Ishikawa (cell line): Measurements from ENCODE around the gene BAX.

Experiments
- CEBPB ChIP-seq: IDR thresholded peaks from 2 replicates; pipeline ENCODE4 v1.6.1; 2012
- CREB1 ChIP-seq: IDR thresholded peaks from 2 replicates; pipeline ENCODE4 v1.6.1; 2012; ENCODE audit warnings: low read depth
- EGR1 ChIP-seq: IDR thresholded peaks from 2 replicates; pipeline ENCODE4 v1.6.1; 2012
- EP300 ChIP-seq: IDR thresholded peaks from 2 replicates; pipeline ENCODE4 v1.6.1; 2012; ENCODE audit warnings: borderline replicate concordance
- FOXM1 ChIP-seq: IDR thresholded peaks from 2 replicates; pipeline ENCODE4 v1.6.1; 2012; ENCODE audit warnings: low read depth, borderline replicate concordance
- NFIC ChIP-seq: IDR thresholded peaks from 2 replicates; pipeline ENCODE4 v1.6.1; 2012
- RAD21 ChIP-seq: IDR thresholded peaks from 2 replicates; pipeline ENCODE4 v1.6.1; 2012; ENCODE audit warnings: low read depth
- TAF1 ChIP-seq: IDR thresholded peaks from 2 replicates; pipeline ENCODE4 v1.6.1; 2012; ENCODE audit warnings: low read depth, mild to moderate bottlenecking
- TCF12 ChIP-seq: IDR thresholded peaks from 2 replicates; pipeline ENCODE4 v1.6.1; 2012; ENCODE audit warnings: low read depth
- TEAD4 ChIP-seq: IDR thresholded peaks from 2 replicates; pipeline ENCODE4 v1.6.1; 2012
- YY1 ChIP-seq: IDR thresholded peaks from 2 replicates; pipeline ENCODE4 v1.6.1; 2012; ENCODE audit warnings: low read depth
- ZBTB7A ChIP-seq: IDR thresholded peaks from 2 replicates; pipeline ENCODE4 v1.6.1; 2012; ENCODE audit warnings: low read depth
- TF ChIP-seq, protein P1 (sequence below): IDR thresholded peaks from 2 replicates; pipeline ENCODE4 v1.6.1; 2012
- TF ChIP-seq, protein P2 (sequence below): IDR thresholded peaks from 2 replicates; pipeline ENCODE4 v1.6.1; 2012
- TF ChIP-seq, protein P3 (sequence below): IDR thresholded peaks from 2 replicates; pipeline ENCODE4 v1.6.1; 2012; ENCODE audit warnings: low read depth, mild to moderate bottlenecking

BAX gene

DNA sequence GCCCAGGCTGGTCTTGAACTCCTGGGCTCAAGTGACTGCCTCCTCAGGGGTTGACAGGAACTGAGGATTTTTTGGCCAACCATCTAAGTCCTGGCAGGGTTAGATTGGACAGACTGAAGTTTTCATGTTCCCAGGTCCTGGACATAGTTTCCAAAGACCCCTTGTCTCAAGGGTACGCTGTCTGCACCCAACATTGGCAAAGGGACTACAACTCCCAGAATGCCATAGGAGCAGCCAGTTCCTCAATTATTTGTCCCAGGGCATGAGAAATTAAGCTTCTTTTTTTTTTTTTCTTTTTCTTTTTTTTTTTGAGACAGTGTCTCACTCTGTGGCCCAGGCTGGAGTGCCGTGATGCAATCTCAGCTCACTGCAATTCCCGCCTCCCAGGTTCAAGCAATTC is 31.5 kb downstream of the BAX start:
- TF ChIP-seq TEAD4 (no peak), CREB1 (no peak), EP300 (no peak), CEBPB (no peak), YY1 (no peak), FOXM1 (no peak)
- TF ChIP-seq, protein P1, sequence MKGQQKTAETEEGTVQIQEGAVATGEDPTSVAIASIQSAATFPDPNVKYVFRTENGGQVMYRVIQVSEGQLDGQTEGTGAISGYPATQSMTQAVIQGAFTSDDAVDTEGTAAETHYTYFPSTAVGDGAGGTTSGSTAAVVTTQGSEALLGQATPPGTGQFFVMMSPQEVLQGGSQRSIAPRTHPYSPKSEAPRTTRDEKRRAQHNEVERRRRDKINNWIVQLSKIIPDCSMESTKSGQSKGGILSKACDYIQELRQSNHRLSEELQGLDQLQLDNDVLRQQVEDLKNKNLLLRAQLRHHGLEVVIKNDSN: no peak
- TF ChIP-seq, protein P2, sequence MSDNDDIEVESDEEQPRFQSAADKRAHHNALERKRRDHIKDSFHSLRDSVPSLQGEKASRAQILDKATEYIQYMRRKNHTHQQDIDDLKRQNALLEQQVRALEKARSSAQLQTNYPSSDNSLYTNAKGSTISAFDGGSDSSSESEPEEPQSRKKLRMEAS: no peak
- TF ChIP-seq, protein P3, sequence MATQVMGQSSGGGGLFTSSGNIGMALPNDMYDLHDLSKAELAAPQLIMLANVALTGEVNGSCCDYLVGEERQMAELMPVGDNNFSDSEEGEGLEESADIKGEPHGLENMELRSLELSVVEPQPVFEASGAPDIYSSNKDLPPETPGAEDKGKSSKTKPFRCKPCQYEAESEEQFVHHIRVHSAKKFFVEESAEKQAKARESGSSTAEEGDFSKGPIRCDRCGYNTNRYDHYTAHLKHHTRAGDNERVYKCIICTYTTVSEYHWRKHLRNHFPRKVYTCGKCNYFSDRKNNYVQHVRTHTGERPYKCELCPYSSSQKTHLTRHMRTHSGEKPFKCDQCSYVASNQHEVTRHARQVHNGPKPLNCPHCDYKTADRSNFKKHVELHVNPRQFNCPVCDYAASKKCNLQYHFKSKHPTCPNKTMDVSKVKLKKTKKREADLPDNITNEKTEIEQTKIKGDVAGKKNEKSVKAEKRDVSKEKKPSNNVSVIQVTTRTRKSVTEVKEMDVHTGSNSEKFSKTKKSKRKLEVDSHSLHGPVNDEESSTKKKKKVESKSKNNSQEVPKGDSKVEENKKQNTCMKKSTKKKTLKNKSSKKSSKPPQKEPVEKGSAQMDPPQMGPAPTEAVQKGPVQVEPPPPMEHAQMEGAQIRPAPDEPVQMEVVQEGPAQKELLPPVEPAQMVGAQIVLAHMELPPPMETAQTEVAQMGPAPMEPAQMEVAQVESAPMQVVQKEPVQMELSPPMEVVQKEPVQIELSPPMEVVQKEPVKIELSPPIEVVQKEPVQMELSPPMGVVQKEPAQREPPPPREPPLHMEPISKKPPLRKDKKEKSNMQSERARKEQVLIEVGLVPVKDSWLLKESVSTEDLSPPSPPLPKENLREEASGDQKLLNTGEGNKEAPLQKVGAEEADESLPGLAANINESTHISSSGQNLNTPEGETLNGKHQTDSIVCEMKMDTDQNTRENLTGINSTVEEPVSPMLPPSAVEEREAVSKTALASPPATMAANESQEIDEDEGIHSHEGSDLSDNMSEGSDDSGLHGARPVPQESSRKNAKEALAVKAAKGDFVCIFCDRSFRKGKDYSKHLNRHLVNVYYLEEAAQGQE: no peak

DNA sequence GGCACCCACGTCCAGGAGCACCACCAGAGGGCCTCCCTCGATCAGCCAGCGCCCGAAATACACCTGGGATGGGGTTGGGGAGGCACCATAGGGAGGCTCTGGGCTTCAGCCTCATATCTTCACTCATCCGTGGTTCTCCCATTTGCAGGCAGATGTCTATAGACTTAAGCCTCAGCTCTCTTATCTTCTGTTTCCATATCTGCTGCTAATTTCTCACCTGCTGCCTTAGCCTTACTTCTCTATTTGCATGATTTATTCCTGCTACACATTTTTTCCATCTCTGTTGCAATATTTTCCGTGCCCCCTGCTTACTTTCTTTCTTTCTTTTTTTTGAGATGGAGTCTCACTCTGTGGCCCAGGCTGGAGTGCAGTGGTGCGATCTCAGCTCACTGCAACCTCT is 32.6 kb downstream of the BAX start:
- TF ChIP-seq FOXM1 (no peak), RAD21 (0 out of 2 replicates have a peak, but pooled peaks have one; percentile 0)

DNA sequence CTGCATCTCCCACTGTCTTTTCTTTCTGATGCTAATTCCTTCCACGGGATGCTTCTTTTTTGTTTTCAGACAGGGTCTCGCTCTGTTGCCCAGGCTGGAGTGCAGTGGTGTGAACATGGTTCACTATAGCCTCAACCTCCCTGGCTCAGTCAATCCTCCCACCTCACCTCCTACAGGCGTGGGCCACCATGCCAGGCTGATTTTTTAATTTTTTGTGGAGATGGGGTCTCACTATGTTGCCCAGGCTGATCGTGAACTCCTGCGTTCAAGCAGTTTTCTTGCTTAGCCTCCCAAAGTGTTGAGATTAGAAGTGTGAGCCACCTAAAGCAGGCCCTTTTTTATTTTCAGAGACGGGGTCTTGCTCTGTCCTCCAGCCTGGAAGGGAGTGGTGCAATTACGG is 33.6 kb downstream of the BAX start:
- no peak for TF ChIP-seq TCF12
- TF ChIP-seq RAD21: no peak
- no peak for TF ChIP-seq CREB1
- no peak for TF ChIP-seq TAF1
- no peak for TF ChIP-seq ZBTB7A
- TF ChIP-seq, protein P3: no peak
- TF ChIP-seq FOXM1: no peak
- TF ChIP-seq, protein P2: no peak
- TF ChIP-seq EP300: no peak
- no peak for TF ChIP-seq TEAD4
- TF ChIP-seq, protein P1: no peak
- no peak for TF ChIP-seq NFIC
- TF ChIP-seq EGR1: no peak

DNA sequence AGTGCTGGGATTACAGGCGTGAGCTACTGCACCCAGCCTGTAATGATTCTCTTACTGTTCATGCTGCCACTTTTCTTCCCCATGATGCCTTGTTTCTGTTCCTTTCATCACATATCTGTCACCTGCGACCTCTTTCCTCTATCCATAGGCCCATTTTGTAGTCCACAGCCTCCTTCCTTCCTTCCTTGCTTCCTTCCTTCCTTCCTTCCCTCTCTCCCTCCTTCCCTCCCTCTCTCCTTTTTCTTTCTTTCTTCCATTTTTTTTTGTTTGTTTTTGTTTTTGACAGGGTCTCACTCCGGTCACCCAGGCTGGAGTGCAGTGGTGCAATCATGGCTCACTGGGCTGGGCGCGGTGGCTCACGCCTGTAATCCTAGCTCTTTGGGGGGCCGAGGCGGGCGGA is 34.2 kb downstream of the BAX start:
- TF ChIP-seq FOXM1 (no peak), TAF1 (no peak), CREB1 (no peak), EP300 (no peak), YY1 (no peak), NFIC (no peak), TEAD4 (no peak), CEBPB (no peak), RAD21 (no peak), TCF12 (no peak), ZBTB7A (no peak), EGR1 (no peak)
- TF ChIP-seq, protein P3: no peak
- TF ChIP-seq, protein P1: no peak
- TF ChIP-seq, protein P2: no peak
